Gastrocnemius medialis (tissue), 4 donors: ENCODE results near the gene ST6GALNAC3.
A peak's percentile ranks its signal among the peaks of the same experiment; 100 is the strongest.

ENCODE experiments used
- CTCF ChIP-seq, 5 experiments: fragments of 450-650 bp in 3 of 5; fragments of 200-600 bp in 2 of 5; sonication (generic) in 2 of 5; IDR thresholded peaks in 4 of 5; conservative IDR thresholded peaks in 1 of 5; 1 replicate in 4 of 5; 2 replicates in 1 of 5; pipeline ENCODE4 v1.5.1; 2016 to 2019; ENCODE audit warnings: antibody characterized with exemption in 5 of 5, mild to moderate bottlenecking in 3 of 5, moderate library complexity in 3 of 5
- POLR2A ChIP-seq, 2 donors: fragments of 450-650 bp; IDR thresholded peaks; one replicate each; pipeline ENCODE4 v1.6.1; 2017; ENCODE audit warnings: antibody characterized with exemption in 2 of 2, mild to moderate bottlenecking in 2 of 2, moderate library complexity in 2 of 2

- TF ChIP-seq CTCF (IDR thresholded peaks at IDR 0.05 in 4 of 5, conservative IDR thresholded peaks at IDR 0.05 in 1 of 5): peak; percentile 67 to 88 (median 79)
- TF ChIP-seq POLR2A (IDR thresholded peaks at IDR 0.05): no peak
These were observed 79.8 kb downstream of the ST6GALNAC3 start for GRCh38 chr1:76154206-76154956.
